NT2/D1 (cell line): ENCODE data around the gene PDSS2.
"Not testable (repeated sequence)": the region's sequence is repeated elsewhere in the genome, so short reads cannot be mapped to it uniquely, and the experiment has no call there.

Source experiments
- DNase-seq: peaks from one replicate; pipeline ENCODE4 v3.0.0-alpha.2; 2011; ENCODE audit warnings: low read depth, low spot score
- H3K27me3 ChIP-seq: 2 replicates; pipeline ENCODE4 v1.6.0; 2011; ENCODE audit warnings: mild to moderate bottlenecking; ENCODE audit not compliant: insufficient read length, insufficient read depth
- H3K36me3 ChIP-seq: 2 replicates; pipeline ENCODE4 v1.6.1; 2011; ENCODE audit warnings: mild to moderate bottlenecking, low read length, mixed read lengths; ENCODE audit not compliant: insufficient read depth, insufficient read length
- H3K4me1 ChIP-seq: 2 replicates; pipeline ENCODE4 v1.5.1; 2011; ENCODE audit not compliant: insufficient read depth, insufficient read length
- H3K4me3 ChIP-seq: 2 replicates; pipeline ENCODE4 v1.5.1; 2011; ENCODE audit warnings: low read depth; ENCODE audit not compliant: insufficient read length
- H3K9ac ChIP-seq: 2 replicates; pipeline ENCODE4 v1.6.0; 2011; ENCODE audit warnings: low read depth; ENCODE audit not compliant: insufficient read length
- H3K9me3 ChIP-seq: 2 replicates; pipeline ENCODE4 v1.5.1; 2011; ENCODE audit warnings: mild to moderate bottlenecking, low read length; ENCODE audit not compliant: insufficient read depth
- SUZ12 ChIP-seq: IDR thresholded peaks from 2 replicates; pipeline ENCODE4 v1.6.1; 2011; ENCODE audit not compliant: insufficient read length, insufficient read depth; ENCODE audit errors: extremely low read depth
- YY1 ChIP-seq: IDR thresholded peaks from 2 replicates; pipeline ENCODE4 v1.6.1; 2011; ENCODE audit not compliant: insufficient read length, insufficient read depth
- ZNF274 ChIP-seq: IDR thresholded peaks from 2 replicates; pipeline ENCODE4 v1.6.1; 2011; ENCODE audit warnings: mild to moderate bottlenecking, low read depth, low read length

Gene PDSS2

GRCh38 chr6:107179004-107179403 is 280.4 kb downstream of the PDSS2 start:
- TF ChIP-seq ZNF274 (no peak), SUZ12 (no peak), YY1 (no peak)
- DNase-seq = no peak
- H3K4me1 ChIP-seq = no peaks in the 10 kb centered on the region

GRCh38 chr6:107173779-107174178 is 285.6 kb downstream of the PDSS2 start:
- Histone ChIP-seq H3K9me3 (peaks cover 17% of the 10 kb centered on the region; the same call in 1 of the 2 replicates), H3K4me3 (no peak overlapping the region), H3K27me3 (no peaks in the 10 kb centered on the region), H3K9ac (no peak overlapping the region), H3K4me1 (no peaks in the 10 kb centered on the region), H3K36me3 (no peaks in the 10 kb centered on the region)
- TF ChIP-seq YY1 = no peak
- TF ChIP-seq SUZ12 = no peak
- no peak for TF ChIP-seq ZNF274
- no peak for DNase-seq

More at GRCh38 chr6:107179004-107179403, 280.4 kb downstream of the PDSS2 start:
- H3K9ac ChIP-seq = no peak overlapping the region
- no peaks in the 10 kb centered on the region for H3K36me3 ChIP-seq
- no peaks in the 10 kb centered on the region for H3K27me3 ChIP-seq
- H3K9me3 ChIP-seq = no peaks in the 10 kb centered on the region
- no peak overlapping the region for H3K4me3 ChIP-seq

GRCh38 chr6:107171513-107171912 is 287.9 kb downstream of the PDSS2 start:
- DNase-seq = no peak
- Histone ChIP-seq H3K9ac (no peak overlapping the region), H3K4me1 (no peaks in the 10 kb centered on the region), H3K9me3 (peaks cover 17% of the 10 kb centered on the region; the same call in 1 of the 2 replicates), H3K4me3 (no peak overlapping the region), H3K36me3 (no peaks in the 10 kb centered on the region), H3K27me3 (no peaks in the 10 kb centered on the region)
- no peak for TF ChIP-seq ZNF274

- not testable (repeated sequence) for H3K9ac ChIP-seq, H3K36me3 ChIP-seq, DNase-seq, H3K4me1 ChIP-seq, H3K27me3 ChIP-seq, H3K9me3 ChIP-seq, H3K4me3 ChIP-seq
Measured at GRCh38 chr6:107164299-107164698, 295.1 kb downstream of the PDSS2 start.

- no peaks in the 10 kb centered on the region for H3K36me3 ChIP-seq
- H3K9me3 ChIP-seq = no peaks in the 10 kb centered on the region
- H3K9ac ChIP-seq = no peak overlapping the region
- no peak overlapping the region for H3K4me3 ChIP-seq
- H3K27me3 ChIP-seq = no peaks in the 10 kb centered on the region
- H3K4me1 ChIP-seq = peaks cover under 1% of the 10 kb centered on the region
- no peak for TF ChIP-seq ZNF274
- DNase-seq = no peak
Measured at GRCh38 chr6:107161521-107161920, 297.8 kb downstream of the PDSS2 start.

- H3K9ac ChIP-seq = no peak overlapping the region
- H3K27me3 ChIP-seq = no peaks in the 10 kb centered on the region
- no peak for DNase-seq
- H3K4me1 ChIP-seq = peaks cover 5% of the 10 kb centered on the region
- no peak overlapping the region for H3K4me3 ChIP-seq
- no peaks in the 10 kb centered on the region for H3K9me3 ChIP-seq
- no peaks in the 10 kb centered on the region for H3K36me3 ChIP-seq
- TF ChIP-seq YY1 = no peak
- TF ChIP-seq SUZ12 = no peak
- no peak for TF ChIP-seq ZNF274
Measured at GRCh38 chr6:107156617-107157016, 302.7 kb downstream of the PDSS2 start.

GRCh38 chr6:107154801-107155160 is 304.6 kb downstream of the PDSS2 start:
- Histone ChIP-seq H3K9me3 (no peaks in the 10 kb centered on the region), H3K36me3 (no peaks in the 10 kb centered on the region), H3K4me1 (peaks cover 5% of the 10 kb centered on the region), H3K27me3 (no peaks in the 10 kb centered on the region), H3K4me3 (no peak overlapping the region), H3K9ac (no peak overlapping the region)
- DNase-seq = no peak
- TF ChIP-seq ZNF274 = no peak
- TF ChIP-seq YY1 = no peak
- TF ChIP-seq SUZ12 = no peak

- no peak overlapping the region for H3K9ac ChIP-seq
- peaks cover 5% of the 10 kb centered on the region for H3K4me1 ChIP-seq
- peak; percentile 61 for DNase-seq
- no peaks in the 10 kb centered on the region for H3K36me3 ChIP-seq
- H3K27me3 ChIP-seq = no peaks in the 10 kb centered on the region
- no peak overlapping the region for H3K4me3 ChIP-seq
- TF ChIP-seq YY1 (no peak), ZNF274 (no peak), SUZ12 (no peak)
- H3K9me3 ChIP-seq = no peaks in the 10 kb centered on the region
Measured at GRCh38 chr6:107154131-107154800, 305.1 kb downstream of the PDSS2 start.
